GF-D8 (cell line): ENCODE data around the gene ZNF66.
"Not testable (repeated sequence)": the region's sequence is repeated elsewhere in the genome, so short reads cannot be mapped to it uniquely, and the experiment has no call there.

ENCODE experiments used
- DNase-seq: peaks from one replicate; lab custom pipeline; 2025; lab: John Stamatoyannopoulos, UW

Gene ZNF66

DNA sequence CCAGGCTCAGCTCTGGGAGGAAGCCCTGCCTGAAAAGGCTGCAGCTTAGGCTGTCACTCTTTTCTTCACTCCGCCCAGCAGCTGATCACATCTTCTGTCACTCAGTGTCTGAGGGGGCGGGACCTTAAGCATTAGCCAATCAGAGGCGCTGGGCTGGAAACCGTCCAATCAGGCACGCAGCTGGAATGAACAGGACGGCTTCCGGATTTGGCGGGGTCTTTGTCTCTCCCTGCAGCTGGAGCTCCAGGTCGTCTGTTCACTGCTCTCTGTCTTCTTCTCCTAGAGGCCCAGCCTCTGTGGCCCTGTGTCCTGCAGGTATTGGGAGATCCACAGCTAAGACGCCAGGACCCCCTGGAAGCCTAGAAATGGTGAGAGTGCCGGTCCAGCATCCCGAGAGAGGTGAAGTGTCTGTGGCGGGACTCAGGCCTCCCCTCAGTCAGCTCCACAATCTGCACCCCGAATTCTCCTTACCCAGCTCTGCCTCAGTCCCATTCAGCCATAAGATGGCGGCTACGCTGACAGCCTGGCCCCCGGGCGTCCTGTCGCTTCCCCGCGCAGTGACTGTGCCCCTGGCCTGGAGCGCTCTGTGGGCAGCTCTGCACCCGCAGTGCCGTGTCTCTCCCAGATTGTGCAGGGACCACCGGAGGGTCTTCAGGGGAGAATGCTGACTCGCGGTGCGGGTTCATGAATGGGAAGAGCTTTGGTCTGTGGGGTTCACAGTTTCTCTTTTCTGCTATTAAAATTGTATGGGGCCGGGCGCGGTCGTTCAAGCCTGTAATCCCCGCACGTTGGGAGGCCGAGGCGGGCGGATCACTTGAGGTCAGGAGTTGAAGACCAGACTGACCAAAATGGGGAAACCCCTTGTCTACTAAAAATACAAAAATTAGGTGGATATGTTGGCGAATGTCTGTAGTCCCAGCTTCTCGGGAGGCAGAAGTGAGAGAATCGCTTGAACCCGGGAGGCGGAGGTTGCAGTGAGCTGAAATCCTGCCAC lies at the start of gene ZNF66:
TSS of gene ZNF66 (plus strand) at position 222 of the 994 bp plus-strand sequence. CDS start at position 366, 144 bp downstream.
- DNase-seq: peak; percentile 91

DNA sequence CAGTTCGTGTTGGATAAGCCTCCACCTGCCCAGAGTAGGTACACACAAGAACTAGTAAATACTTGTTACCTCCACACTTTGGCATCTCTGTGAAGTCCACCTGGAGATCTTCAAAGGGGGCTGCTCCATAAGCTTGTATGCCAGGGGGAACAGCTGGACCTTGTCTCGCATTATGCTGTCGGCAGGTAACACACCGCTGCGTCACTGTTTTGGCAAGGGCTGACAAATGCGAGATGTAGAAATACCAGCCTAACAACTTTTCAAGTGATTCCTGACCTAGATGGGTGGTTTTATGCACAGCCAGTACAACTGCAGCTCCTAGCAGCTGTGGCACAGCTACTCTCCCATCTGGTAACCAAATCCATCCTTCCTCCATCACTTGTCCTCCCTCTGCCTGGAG lies 25.9 kb upstream of the ZNF66 start:
- DNase-seq: not testable (repeated sequence)

GRCh38 chr19:20752291-20752690 lies 23.8 kb upstream of the ZNF66 start:
- not testable (repeated sequence) for DNase-seq

DNA sequence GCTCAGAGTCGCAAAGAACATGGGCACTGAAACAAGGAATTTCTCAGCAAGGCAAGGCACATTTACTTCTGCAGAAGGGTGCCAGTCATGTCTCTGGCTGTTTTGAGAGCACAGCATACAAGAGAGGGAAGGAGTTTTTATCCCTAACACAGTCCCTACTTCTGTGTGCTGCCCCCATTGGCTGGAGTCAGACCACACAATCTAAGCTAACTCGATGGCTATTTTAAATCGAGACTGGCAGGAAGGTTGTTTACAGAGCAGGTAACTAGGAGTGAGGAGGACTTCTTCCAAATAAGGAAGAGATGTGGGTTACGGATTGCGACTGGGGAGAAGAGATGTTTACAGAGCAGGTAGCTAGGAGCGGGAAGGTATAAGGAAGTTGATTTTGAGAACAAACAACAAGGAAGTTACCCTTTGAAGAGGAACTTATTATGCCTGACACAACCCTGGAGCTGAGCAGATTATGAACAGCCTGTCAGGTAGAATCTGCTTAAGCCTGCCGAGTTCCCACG lies 6.8 kb upstream of the ZNF66 start:
- not testable (repeated sequence) for DNase-seq

- no peak for DNase-seq
These were observed 11.7 kb downstream of the ZNF66 start for GRCh38 chr19:20787786-20788185.

DNA sequence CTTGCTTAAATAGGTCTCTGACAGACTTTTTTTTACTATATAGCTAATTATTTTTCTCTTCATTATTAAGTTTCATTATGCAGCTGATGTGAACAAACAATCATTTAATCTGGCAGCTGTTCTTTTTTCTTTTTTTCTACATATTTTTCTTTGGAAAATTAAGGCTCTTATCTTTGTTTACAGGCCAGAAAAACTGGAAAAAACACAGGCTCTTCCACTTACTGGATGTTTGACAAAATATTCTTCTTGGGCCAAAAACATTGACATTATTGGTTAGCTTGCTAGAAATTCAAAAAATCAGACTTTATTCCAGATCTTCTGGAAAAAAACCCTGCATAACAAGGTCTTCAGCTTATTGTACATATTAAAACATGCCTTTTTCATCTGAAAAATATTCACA lies 15.7 kb downstream of the ZNF66 start:
- no peak for DNase-seq

GRCh38 chr19:20806311-20807262 lies 30.5 kb downstream of the ZNF66 start:
- not testable (repeated sequence) for DNase-seq

GRCh38 chr19:20840371-20840770 lies 64.3 kb downstream of the ZNF66 start:
- no peak for DNase-seq
